OCI-LY1 (cell line): ENCODE measurements around the gene USH2A.

Experiments
- EZH2 ChIP-seq: fragments of 200-600 bp; sonication (generic), shearing (Covaris generic); IDR thresholded peaks from 2 replicates; pipeline ENCODE4 v1.8.0; 2017; ENCODE audit warnings: borderline replicate concordance, mixed run types, mild to moderate bottlenecking, antibody characterized with exemption, low read length, moderate library complexity, mixed read lengths
- TF ChIP-seq, protein P1 (sequence below): fragments of 200-600 bp; sonication (generic), shearing (Covaris generic); IDR thresholded peaks from 2 replicates; pipeline ENCODE4 v1.5.1; 2017; ENCODE audit warnings: mild to moderate bottlenecking, antibody characterized with exemption, low read length, moderate library complexity, mixed read lengths

- TF ChIP-seq, protein P1, sequence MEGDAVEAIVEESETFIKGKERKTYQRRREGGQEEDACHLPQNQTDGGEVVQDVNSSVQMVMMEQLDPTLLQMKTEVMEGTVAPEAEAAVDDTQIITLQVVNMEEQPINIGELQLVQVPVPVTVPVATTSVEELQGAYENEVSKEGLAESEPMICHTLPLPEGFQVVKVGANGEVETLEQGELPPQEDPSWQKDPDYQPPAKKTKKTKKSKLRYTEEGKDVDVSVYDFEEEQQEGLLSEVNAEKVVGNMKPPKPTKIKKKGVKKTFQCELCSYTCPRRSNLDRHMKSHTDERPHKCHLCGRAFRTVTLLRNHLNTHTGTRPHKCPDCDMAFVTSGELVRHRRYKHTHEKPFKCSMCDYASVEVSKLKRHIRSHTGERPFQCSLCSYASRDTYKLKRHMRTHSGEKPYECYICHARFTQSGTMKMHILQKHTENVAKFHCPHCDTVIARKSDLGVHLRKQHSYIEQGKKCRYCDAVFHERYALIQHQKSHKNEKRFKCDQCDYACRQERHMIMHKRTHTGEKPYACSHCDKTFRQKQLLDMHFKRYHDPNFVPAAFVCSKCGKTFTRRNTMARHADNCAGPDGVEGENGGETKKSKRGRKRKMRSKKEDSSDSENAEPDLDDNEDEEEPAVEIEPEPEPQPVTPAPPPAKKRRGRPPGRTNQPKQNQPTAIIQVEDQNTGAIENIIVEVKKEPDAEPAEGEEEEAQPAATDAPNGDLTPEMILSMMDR: no peak
- no peak for TF ChIP-seq EZH2
These were observed 615.3 kb downstream of the USH2A start for GRCh38 chr1:215807911-215808436.
